Progenitor cell of endocrine pancreas (in vitro differentiated cells): ENCODE measurements around the gene TNRC6C. TPM values are rescaled to one million over a fixed set of nuclear protein-coding genes. Genes with fewer than 3 reads are reported as not detected.

Experiments
- DNase-seq: peaks from one replicate; pipeline ENCODE4 v3.0.0; 2021; ENCODE audit warnings: low spot score; ENCODE audit not compliant: unreplicated experiment
- H3K27ac Mint-ChIP-seq: 2 replicates; pipeline ENCODE4 v1.8.0; 2021; ENCODE audit warnings: mild to moderate bottlenecking, moderate library complexity, mixed read lengths
- H3K27me3 Mint-ChIP-seq: 2 replicates; pipeline ENCODE4 v1.8.0; 2021; ENCODE audit warnings: mixed read lengths
- H3K36me3 Mint-ChIP-seq: 2 replicates; pipeline ENCODE4 v1.8.0; 2022; ENCODE audit warnings: mixed read lengths; ENCODE audit not compliant: insufficient read depth
- H3K4me1 Mint-ChIP-seq: 2 replicates; pipeline ENCODE4 v1.8.0; 2021; ENCODE audit warnings: low read depth, mixed read lengths
- H3K4me3 Mint-ChIP-seq: 2 replicates; pipeline ENCODE4 v1.8.0; 2021; ENCODE audit warnings: low read depth, mild to moderate bottlenecking, moderate library complexity, mixed read lengths
- H3K9me3 Mint-ChIP-seq: 2 replicates; pipeline ENCODE4 v1.8.0; 2021; ENCODE audit warnings: low read depth, mixed read lengths
- CTCF ChIP-seq: fragments of 200-600 bp; sonication (generic); IDR thresholded peaks from one replicate; pipeline ENCODE4 v1.5.0; 2021; ENCODE audit warnings: antibody characterized with exemption, mild to moderate bottlenecking; ENCODE audit not compliant: unreplicated experiment
- total RNA-seq: library from RNA; stranded (reverse); gene quantifications from 2 replicates; pipeline ENCODE4 v1.2.1, GENCODE V29; 2021

TNRC6C gene
- total RNA-seq, 1 donor from 2014 or later = 38.3 TPM

DNA sequence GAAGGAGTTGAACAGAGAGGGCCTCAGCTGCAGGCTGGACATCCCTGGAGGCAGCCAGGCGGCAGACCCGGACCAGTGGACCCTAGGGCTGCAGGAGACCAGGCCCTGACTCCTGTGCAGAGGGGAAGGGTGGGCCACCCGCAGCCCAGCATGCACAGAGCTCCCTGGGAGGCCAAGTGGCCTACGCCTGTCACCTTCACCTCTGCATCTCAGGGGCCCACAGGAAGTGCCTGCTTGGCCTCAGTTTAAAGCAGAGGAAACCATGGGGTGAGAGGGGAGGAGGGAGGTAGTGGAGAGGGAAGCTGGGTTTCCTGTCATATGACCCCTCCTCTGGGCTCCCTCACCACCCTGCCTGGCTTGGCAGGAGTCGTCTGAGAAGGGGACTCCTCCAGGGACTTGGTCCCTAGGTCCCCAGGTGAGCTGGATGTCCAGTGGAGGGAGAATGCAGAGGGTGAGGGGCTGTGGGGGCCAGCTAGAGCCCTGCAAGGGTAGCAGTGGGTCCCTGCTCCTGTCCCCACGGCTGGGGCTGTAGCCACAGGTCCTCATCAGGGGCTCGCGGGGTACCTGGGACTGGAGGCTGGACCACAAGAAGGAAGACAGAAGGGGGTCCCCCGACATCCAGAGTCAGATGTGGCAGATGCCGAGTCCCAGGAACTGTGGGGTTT lies 172.1 kb downstream of the TNRC6C start, which contains the start of gene TMC8:
TMC8 (plus strand) TSS at position 335 of the 665 bp plus-strand sequence. CDS start 818 bp downstream, outside the sequence.
- Mint-ChIP-seq H3K4me1 (peaks cover 8% of the 10 kb centered on the region), H3K36me3 (no peaks in the 10 kb centered on the region), H3K9me3 (no peaks in the 10 kb centered on the region), H3K27ac (no peak within 1 kb of the TSS), H3K4me3 (peak within 1 kb of the TSS; percentile 48), H3K27me3 (peaks cover 24% of the 10 kb centered on the region)
- DNase-seq = no peak
- no peak for TF ChIP-seq CTCF

DNA sequence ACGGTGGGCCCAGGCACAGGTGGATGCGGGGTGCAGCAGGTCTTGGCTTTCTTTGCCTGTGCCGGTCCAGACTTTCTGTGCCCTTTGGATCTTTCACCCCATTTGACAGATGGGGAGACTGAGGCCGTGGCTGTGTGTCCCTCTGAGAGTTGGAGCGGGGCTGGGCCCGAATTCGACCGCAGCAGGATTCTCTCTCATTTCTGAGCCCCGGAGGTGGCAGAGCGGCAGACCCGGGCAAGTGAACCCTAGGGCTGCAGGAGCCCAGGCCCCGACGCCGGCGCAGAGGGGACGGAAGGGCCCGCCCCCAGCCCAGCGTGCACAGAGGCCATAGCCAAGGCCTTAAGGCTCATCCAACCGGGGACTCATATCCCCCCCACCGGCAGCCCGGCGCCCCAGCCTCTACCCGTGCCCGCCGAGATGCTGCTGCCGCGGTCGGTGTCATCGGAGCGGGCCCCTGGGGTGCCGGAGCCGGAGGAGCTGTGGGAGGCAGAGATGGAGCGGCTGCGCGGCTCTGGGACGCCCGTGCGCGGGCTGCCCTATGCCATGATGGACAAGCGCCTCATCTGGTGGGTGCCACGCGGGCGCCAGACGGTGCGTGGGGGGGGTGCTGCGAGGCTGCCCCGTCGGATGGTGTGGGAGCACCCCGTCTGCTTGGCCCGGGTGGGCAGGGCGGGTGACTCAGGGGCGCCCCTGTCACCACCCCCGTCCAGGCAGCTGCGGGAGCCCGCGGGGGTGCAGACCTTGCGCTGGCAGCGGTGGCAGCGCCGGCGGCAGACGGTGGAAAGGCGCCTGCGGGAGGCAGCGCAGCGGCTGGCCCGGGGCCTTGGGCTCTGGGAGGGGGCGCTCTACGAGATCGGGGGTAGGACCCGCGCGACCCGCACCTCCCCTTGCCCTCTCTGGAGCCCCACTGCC lies 172.9 kb downstream of the TNRC6C start:
- Mint-ChIP-seq H3K36me3 (no peaks in the 10 kb centered on the region), H3K27me3 (peaks cover 27% of the 10 kb centered on the region), H3K27ac (no peak overlapping the region), H3K4me1 (peaks cover 8% of the 10 kb centered on the region), H3K4me3 (no peak overlapping the region), H3K9me3 (no peaks in the 10 kb centered on the region)
- TF ChIP-seq CTCF = peak; percentile 11
- DNase-seq = no peak

DNA sequence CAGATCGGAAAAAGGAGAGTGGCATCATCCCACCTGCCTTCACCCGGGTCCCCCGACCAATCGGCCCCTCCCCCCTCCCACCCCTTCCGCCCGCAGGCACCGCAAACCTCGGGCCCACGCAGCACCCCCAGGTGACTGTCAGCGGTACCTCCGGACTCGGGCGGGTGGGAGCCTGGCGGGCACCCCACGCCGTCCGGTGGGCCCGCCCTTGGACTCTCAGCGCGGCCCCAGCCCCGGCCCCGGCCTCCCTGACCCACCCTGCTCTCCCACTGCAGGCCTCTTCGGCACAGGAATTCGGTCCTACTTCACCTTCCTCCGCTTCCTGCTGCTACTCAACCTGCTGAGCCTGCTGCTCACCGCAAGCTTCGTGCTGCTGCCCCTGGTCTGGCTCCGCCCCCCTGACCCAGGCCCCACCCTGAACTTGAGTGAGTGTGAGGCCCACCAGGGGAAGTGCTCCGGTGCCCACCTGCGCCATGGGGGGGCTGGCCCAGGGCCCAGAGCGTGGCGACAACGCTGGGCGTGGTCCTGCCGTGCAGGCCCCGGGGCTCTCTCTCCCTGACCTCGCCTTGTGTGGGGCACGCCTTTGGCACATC lies 173.7 kb downstream of the TNRC6C start:
- Mint-ChIP-seq H3K4me1 (peaks cover 5% of the 10 kb centered on the region), H3K36me3 (no peaks in the 10 kb centered on the region), H3K27me3 (peaks cover 27% of the 10 kb centered on the region), H3K27ac (no peak overlapping the region), H3K4me3 (peak overlapping the region; percentile 63), H3K9me3 (no peaks in the 10 kb centered on the region)
- no peak for TF ChIP-seq CTCF
- peak; percentile 43 for DNase-seq

GRCh38 chr17:78132767-78133178 lies 174.3 kb downstream of the TNRC6C start:
- no peaks in the 10 kb centered on the region for H3K36me3 Mint-ChIP-seq
- no peak for TF ChIP-seq CTCF
- peaks cover 27% of the 10 kb centered on the region for H3K27me3 Mint-ChIP-seq
- no peak for DNase-seq
- no peaks in the 10 kb centered on the region for H3K9me3 Mint-ChIP-seq
- H3K27ac Mint-ChIP-seq = no peak overlapping the region
- no peak overlapping the region for H3K4me3 Mint-ChIP-seq
- peaks cover 3% of the 10 kb centered on the region for H3K4me1 Mint-ChIP-seq
